Spleen (tissue), 7 donors: ENCODE results near the gene RNH1.

ENCODE experiments used
- POLR2A ChIP-seq, 3 donors: fragments of 450-650 bp; IDR thresholded peaks; one replicate each; pipeline ENCODE4 v1.5.1; 2017; ENCODE audit warnings: antibody characterized with exemption in 3 of 3, mild to moderate bottlenecking in 1 of 3
- TF ChIP-seq, protein P1 (sequence below), 11 experiments: fragments of 200-600 bp in 7 of 11; fragments of 450-650 bp in 4 of 11; sonication (generic) in 4 of 11; IDR thresholded peaks in 8 of 11; conservative IDR thresholded peaks in 3 of 11; 1 replicate in 7 of 11; 2 replicates in 4 of 11; pipeline versions ENCODE4 v1.4.0 to v1.8.0; 2016 to 2021; ENCODE audit warnings: antibody characterized with exemption in 11 of 11, inconsistent platforms in 4 of 11, mild to moderate bottlenecking in 1 of 11
- donor health status: DM: no; HTN: no; CAD: no; lungs with moderate emphysema.
- donor health status: DM: no; HTN: no; CAD: no.
- donor health status: DM: no; HTN: no; CAD: no.

- TF ChIP-seq, protein P1, sequence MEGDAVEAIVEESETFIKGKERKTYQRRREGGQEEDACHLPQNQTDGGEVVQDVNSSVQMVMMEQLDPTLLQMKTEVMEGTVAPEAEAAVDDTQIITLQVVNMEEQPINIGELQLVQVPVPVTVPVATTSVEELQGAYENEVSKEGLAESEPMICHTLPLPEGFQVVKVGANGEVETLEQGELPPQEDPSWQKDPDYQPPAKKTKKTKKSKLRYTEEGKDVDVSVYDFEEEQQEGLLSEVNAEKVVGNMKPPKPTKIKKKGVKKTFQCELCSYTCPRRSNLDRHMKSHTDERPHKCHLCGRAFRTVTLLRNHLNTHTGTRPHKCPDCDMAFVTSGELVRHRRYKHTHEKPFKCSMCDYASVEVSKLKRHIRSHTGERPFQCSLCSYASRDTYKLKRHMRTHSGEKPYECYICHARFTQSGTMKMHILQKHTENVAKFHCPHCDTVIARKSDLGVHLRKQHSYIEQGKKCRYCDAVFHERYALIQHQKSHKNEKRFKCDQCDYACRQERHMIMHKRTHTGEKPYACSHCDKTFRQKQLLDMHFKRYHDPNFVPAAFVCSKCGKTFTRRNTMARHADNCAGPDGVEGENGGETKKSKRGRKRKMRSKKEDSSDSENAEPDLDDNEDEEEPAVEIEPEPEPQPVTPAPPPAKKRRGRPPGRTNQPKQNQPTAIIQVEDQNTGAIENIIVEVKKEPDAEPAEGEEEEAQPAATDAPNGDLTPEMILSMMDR (IDR thresholded peaks at IDR 0.05 in 8 of 11, conservative IDR thresholded peaks at IDR 0.05 in 3 of 11): no peak
- no peak for TF ChIP-seq POLR2A (IDR thresholded peaks at IDR 0.05)
These were observed 27.7 kb downstream of the RNH1 start for GRCh38 chr11:479311-479710.
